HG03521 (cell line): ENCODE data around the gene DIPK2A.

Experiments
- ATAC-seq: cut with Tn5 transposase; IDR thresholded peaks from one replicate; pipeline ENCODE4 v1.9.1; 2021; ENCODE audit warnings: mild to moderate bottlenecking, moderate library complexity; ENCODE audit not compliant: unreplicated experiment

Gene DIPK2A

GRCh38 chr3:143974271-143975238 is 2.9 kb downstream of the DIPK2A start:
- ATAC-seq, result no peak

GRCh38 chr3:143975554-143976152 is 4.0 kb downstream of the DIPK2A start:
- no peak for ATAC-seq

DNA sequence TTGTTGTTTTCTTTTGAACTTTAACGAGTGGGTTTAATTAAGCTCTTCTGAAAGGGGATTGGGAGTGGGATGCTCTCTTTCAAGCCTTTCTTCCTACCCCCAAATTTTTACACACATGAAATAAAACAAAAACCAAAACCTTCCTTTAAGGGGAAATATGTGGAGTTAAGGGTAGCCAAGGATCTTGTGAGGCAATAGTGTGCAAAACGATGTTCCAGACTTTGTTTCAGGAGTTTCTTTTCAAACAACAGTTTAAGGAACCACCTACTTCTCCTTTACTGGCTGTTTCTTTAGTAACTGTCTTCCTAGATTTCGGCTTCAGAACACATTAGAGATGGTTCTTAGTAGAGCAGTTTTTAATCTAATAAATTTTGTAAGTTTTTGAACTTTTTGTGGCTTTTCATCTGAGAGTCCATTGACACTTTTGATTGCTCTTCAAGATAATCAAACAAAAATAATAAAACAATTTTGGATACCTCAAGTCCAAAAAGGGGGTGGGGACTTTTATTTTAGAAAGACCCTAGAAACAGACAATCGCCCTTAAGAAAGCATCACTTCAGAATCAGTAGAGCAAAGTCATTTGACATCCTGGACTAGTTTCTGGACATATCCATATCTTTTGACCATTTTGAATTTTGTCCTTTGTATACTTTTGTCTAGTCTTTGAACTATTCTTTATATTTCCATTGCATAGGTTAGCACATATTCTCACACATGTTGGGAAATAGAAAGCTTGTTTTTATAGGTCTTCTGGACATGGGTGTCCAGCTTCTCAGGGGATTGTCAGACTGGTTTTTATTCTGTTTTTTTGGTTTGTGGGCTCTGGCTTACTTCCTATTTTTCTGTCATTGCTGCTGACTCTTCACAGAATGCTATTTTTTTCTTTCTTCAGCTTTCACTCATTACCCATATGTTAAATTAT is 6.0 kb downstream of the DIPK2A start:
- ATAC-seq, result no peak

DNA sequence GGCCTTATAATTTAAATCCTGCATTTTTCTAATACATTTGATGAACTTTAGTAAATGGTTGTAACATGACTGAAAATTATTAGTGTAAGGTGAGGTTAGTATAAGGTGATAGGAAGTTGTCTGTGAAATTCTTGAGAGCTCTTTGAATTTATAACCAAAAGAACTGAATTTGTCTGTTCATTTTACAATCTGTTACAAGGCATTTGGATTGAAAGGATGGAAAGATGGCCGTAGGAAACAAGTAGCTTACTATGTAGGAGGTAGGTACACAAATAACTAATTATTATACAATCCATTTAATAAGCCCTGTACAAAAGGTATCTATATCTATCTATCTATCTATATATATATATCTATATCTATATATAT is 6.6 kb downstream of the DIPK2A start:
- no peak for ATAC-seq

- no peak for ATAC-seq
Measured at GRCh38 chr3:143979041-143979440, 7.4 kb downstream of the DIPK2A start.

GRCh38 chr3:143979813-143980212 is 8.2 kb downstream of the DIPK2A start:
- no peak for ATAC-seq

DNA sequence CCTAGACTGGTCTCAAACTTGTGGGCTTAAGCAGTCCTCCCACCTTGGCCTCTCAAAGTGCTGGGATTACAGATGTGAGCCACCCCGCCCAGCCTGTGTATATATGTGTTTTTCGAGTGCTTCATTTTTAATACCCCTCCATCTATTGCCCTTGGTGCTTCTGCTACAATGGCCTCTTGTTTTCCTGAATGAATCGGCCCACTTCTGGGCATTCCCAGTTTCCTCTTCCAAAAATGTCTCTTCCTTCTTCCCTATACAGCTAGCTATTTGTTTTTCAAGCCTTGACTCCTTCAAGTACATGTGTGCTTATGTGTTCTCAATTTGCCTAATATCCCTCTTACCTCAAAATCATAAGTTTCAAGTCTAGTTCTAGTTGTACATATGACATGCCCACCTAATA is 16.7 kb downstream of the DIPK2A start:
- no peak for ATAC-seq

GRCh38 chr3:143989461-143989860 is 17.8 kb downstream of the DIPK2A start:
- ATAC-seq, result no peak

GRCh38 chr3:143991713-143992112 is 20.1 kb downstream of the DIPK2A start:
- no peak for ATAC-seq

- no peak for ATAC-seq
Measured at GRCh38 chr3:143998266-143998665, 26.6 kb downstream of the DIPK2A start.

DNA sequence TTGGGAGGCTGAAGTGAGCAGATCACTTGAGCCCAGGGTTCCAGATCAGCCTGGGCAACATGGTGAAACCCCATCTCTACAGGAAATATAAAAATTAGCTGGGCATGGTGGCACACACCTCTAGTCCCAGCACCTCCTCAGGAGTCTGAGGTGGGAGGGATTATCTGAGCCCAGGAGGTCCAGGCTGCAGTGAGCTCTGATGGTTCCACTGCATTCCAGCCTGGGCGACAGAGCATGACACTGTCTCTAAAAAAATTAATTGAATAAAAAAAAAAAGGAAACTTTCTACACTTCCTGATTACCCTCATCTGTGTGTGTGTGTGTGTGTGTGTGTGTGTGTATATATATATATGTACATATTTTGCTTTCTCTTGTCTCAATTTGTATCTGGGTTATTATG is 31.4 kb downstream of the DIPK2A start:
- ATAC-seq, result no peak

DNA sequence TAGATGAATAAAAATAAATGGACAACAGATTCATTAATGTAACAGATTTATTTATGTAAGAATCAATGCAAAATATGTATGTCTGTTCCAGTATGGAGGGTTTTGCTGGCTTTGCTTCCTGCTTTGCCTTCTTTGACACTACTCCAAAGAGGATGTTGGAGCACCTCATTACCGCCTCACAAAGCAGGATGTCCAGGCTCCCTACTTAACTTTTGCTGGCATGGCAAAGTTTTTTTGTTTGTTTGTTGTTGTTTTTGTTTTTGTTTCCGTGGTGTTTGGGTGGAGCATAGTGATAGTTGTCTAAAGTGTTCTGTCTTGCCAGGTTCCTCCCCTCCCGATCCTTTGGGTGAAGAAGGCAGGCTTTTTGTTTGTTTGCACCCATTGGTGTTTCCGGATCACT is 38.7 kb downstream of the DIPK2A start:
- no peak for ATAC-seq

- no peak for ATAC-seq
Measured at GRCh38 chr3:144011251-144011799, 39.7 kb downstream of the DIPK2A start.

DNA sequence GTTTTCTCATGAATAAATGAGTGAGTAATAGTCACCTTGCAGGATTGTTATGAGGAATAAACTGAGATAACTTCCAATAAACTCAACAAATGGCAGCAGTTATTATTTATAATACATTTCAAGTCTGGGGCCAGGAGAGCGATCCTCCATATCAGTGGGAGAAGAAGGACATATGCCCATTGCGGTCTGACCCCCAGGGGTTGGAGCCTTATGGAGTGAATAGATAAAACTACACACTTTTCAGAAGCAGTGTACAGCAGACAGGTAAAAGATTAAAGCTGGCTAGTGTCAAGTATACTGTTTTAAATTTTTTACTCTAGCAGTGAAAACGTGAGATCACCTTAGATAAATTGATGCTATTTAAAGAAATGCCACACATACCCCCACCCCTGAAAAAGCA is 43.5 kb downstream of the DIPK2A start:
- no peak for ATAC-seq

DNA sequence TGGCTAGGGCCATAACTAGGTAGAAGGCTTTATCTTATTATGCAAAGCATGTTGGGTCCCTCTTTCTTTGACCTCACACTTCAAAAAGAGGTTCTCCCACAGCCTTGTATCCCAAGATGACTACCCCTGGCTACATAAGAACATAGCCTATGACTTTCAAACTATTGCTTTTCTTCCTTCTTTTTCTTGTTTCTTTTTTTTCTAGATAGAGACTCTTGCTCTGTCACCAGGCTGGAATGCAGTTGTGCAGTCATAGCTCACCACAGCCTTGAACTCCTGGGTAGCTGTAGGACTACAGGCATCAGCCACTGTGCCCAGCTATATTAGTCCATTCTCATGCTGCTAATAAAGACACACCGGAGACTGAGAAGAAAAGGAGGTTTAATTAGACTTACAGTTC is 47.2 kb downstream of the DIPK2A start:
- ATAC-seq, result no peak
